GM12873 (cell line): ENCODE data around the gene CD1E.

Experiments used
- TF ChIP-seq, protein P1 (sequence below): IDR thresholded peaks from 2 replicates; pipeline ENCODE4 v1.5.1; 2012; ENCODE audit warnings: low read depth, mild to moderate bottlenecking, moderate library complexity, low read length, control low read depth; ENCODE audit not compliant: insufficient read depth; ENCODE audit errors: missing control alignments

The CD1E gene

DNA sequence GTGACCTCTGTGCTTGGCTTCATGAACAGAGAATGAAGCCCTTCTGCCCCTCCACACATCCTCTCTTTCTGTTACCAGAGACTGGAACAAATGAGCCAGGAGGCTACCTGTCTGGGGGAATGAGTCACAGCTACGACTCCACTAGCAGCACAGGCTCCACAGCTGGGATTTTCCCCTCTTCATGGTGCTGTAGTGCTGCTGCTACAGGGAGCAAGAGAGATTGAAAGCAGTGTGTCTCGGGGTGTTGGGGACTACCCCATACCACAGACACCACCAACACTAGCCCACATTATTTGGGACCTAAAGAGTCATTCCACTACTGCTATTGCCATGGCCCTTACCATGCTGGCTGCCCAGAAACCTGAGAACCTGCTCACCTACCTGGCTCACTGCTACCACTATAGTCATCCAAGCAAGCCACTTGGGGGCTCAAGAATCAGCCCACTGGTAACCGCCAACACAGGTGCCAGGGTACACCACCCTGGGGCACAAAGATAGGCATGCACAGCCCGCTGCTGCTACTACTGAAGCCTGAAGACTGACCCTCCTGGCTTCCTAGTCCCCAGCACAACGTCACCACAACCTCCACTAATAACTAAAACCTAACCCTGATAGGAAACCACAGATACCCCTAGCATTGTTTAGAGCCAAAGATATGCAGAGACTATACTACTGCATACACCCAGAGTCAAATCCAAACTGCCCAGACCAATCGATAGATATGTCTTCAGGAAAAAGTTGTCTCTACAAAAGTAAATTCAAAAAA is 17.7 kb downstream of the CD1E start:
- TF ChIP-seq, protein P1, sequence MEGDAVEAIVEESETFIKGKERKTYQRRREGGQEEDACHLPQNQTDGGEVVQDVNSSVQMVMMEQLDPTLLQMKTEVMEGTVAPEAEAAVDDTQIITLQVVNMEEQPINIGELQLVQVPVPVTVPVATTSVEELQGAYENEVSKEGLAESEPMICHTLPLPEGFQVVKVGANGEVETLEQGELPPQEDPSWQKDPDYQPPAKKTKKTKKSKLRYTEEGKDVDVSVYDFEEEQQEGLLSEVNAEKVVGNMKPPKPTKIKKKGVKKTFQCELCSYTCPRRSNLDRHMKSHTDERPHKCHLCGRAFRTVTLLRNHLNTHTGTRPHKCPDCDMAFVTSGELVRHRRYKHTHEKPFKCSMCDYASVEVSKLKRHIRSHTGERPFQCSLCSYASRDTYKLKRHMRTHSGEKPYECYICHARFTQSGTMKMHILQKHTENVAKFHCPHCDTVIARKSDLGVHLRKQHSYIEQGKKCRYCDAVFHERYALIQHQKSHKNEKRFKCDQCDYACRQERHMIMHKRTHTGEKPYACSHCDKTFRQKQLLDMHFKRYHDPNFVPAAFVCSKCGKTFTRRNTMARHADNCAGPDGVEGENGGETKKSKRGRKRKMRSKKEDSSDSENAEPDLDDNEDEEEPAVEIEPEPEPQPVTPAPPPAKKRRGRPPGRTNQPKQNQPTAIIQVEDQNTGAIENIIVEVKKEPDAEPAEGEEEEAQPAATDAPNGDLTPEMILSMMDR, result no peak

DNA sequence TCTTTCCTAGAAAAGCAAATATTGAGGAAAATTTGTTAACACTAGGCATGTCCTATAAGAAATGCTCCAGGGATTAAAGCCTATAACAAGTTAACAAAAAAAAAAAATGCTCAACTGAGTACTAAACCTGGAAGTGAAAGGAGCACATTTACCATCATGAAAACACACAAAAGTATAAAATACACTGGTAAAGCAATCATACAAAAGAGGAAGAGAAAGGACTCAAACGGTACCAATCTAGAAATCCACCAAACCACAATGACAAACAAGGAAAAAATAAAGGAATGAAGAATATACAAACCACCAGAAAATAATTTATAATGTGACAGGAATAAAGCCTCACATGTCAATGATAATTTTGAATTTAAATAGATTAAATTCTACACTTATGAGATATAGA is 21.2 kb downstream of the CD1E start:
- TF ChIP-seq, protein P1, result no peak

DNA sequence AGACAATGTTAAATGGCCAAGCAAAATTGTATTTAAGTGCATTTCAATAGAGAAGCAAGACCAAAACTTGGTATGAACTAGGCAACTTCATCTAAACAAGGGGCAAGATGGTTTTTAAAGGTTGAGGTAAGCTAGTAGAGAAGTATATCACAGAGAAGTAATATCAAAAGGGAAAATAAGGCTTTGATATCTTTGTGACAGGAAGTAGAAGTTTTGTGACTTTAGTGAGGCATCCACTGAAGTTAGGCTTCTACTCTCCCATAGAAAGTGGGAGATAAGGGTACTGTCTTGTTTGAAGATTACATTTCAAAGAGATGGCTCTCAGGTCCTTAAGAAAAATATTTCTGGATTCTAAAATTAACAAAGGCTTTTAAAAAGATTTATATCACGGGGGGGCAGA is 36.6 kb downstream of the CD1E start:
- TF ChIP-seq, protein P1, result no peak

DNA sequence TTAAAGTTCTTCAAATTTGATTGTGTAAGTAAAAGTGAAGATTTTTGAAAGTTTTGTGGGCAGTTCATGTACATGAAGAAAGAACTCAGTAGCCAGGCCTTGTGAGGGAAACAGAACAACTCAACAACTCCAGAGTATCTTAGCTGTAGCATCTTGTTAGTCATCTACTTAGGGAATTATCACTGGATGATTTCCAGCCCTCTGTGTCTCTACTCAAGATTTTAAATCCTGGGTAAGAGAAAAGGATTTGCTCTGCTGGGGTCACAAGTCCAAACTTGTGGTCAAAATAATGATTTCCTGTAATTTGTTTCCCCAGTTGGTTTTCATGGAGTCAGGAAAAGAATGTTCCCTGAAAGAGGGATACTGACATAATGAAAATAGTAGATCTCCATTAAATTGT is 37.4 kb downstream of the CD1E start:
- TF ChIP-seq, protein P1, result no peak

DNA sequence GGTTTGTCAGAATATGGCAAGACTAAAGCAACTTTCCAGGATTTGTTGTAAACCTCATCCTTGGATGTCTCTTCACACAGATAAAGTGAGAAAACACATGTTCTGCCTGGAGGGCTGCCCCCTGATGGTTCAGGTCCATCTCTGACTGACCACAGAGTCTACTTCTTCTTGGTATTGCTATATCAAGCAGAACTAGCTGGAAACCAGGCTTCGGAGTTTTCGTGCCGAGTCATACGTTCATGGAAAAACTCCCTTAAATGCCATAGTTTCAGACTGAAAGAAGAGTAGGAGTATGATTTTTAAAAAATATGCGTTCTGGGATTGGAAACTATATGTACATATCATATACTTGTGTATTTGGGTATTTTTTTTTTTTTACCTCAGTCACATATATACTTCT is 39.8 kb downstream of the CD1E start:
- TF ChIP-seq, protein P1, result no peak

DNA sequence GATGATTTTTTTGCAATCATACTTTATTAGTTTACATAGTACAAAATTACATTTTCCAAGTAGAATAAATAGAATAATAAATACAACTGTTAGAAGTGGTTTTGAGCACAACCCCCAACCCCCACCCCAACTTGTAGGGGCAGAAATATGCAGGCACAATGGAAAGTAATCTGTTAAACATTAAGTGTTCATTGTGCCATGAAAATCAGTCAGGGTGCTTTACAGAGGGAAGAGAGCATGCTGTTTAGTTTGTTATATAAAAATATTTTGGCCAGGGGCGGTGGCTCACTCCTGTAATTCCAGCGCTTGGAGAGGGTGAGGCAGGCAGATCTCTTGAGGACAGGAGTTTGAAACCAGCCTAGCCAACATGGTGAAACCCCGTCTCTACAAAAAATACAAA is 43.0 kb downstream of the CD1E start:
- TF ChIP-seq, protein P1, result no peak

DNA sequence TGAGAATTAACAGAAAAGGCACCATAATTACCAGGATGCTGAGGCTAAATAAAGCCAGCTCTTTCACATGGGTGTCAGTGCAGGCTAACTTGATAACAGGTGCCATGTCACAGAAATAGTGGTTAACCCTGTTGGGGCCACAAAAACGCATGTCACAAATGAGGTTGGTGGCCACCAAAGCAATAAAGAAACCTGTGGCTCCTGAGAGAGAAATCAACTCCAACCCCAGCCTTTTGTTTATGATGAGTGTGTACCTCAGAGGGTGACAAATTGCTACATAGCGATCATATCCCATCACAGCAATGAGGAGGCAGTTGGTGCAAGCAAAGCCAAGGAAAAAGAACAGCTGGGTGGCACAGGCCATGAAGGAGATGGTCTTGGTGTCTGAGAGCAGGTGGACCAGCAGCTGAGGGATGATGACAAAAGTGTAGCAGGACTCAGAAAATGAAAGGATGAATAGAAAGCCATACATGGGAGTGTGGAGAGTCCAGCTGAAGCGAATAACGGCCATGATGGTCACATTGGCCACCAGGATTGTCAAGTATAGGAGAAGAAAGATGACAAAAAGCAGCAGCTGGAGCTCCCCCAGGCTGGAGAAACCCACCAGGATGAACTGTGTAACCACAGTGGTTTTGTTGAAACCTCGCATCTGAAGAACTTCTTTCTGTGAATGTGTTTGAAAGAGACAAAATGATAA is 45.3 kb downstream of the CD1E start, which contains the start of gene OR10T2:
TSS of gene OR10T2 (minus strand) at position 649 of the 697 bp plus-strand sequence. CDS start at position 649, 0 bp downstream.
- TF ChIP-seq, protein P1, result no peak
